ENCODE measurements around the gene ABLIM1.

The ABLIM1 gene

GRCh38 chr10:114412907-114413797 lies 244.9 kb downstream of the ABLIM1 start:
- no peak for DNase-seq (ENCODE audit: low read depth in 1 of 2, low spot score in 1 of 2)

GRCh38 chr10:114408968-114409444 lies 249.1 kb downstream of the ABLIM1 start:
- no peak for DNase-seq (ENCODE audit: low read depth in 1 of 2, low spot score in 1 of 2)

GRCh38 chr10:114408112-114408967 lies 249.7 kb downstream of the ABLIM1 start:
- no peak for DNase-seq (ENCODE audit: low read depth in 1 of 2, low spot score in 1 of 2)

GRCh38 chr10:114406455-114406854 lies 251.6 kb downstream of the ABLIM1 start:
- no peak for DNase-seq (ENCODE audit: low read depth in 1 of 2, low spot score in 1 of 2)

GRCh38 chr10:114405011-114405350 lies 253.1 kb downstream of the ABLIM1 start:
- no peak for DNase-seq (ENCODE audit: low read depth in 1 of 2, low spot score in 1 of 2)

- DNase-seq (ENCODE audit: low read depth in 1 of 2, low spot score in 1 of 2) = no peak
These were observed 253.7 kb downstream of the ABLIM1 start, which contains the start of gene AFAP1L2 for GRCh38 chr10:114404171-114405010. Gene AFAP1L2, minus strand, starts transcription at chr10:114404502. Its CDS starts 47 bp downstream, at chr10:114404455.

GRCh38 chr10:114403541-114404161 lies 254.4 kb downstream of the ABLIM1 start:
- DNase-seq (ENCODE audit: low read depth in 1 of 2, low spot score in 1 of 2) = no peak

GRCh38 chr10:114402871-114403540 lies 255.1 kb downstream of the ABLIM1 start:
- no peak for DNase-seq (ENCODE audit: low read depth in 1 of 2, low spot score in 1 of 2)

GRCh38 chr10:114402233-114402632 lies 255.8 kb downstream of the ABLIM1 start:
- DNase-seq (ENCODE audit: low read depth in 1 of 2, low spot score in 1 of 2) = no peak

- DNase-seq (ENCODE audit: low read depth in 1 of 2, low spot score in 1 of 2) = no peak
These were observed 256.8 kb downstream of the ABLIM1 start for GRCh38 chr10:114401195-114401791.

- no peak for DNase-seq (ENCODE audit: low read depth in 1 of 2, low spot score in 1 of 2)
These were observed 258.0 kb downstream of the ABLIM1 start for GRCh38 chr10:114400091-114400490.

GRCh38 chr10:114399576-114399975 lies 258.5 kb downstream of the ABLIM1 start:
- no peak for DNase-seq (ENCODE audit: low read depth in 1 of 2, low spot score in 1 of 2)

- DNase-seq (ENCODE audit: low read depth in 1 of 2, low spot score in 1 of 2) = no peak
These were observed 259.3 kb downstream of the ABLIM1 start for GRCh38 chr10:114398587-114399331.

- no peak for DNase-seq (ENCODE audit: low read depth in 1 of 2, low spot score in 1 of 2)
These were observed 260.4 kb downstream of the ABLIM1 start for GRCh38 chr10:114397651-114398145.

- no peak for DNase-seq (ENCODE audit: low read depth in 1 of 2, low spot score in 1 of 2)
These were observed 261.6 kb downstream of the ABLIM1 start for GRCh38 chr10:114396464-114396863.

- DNase-seq (ENCODE audit: low read depth in 1 of 2, low spot score in 1 of 2) = no peak
These were observed 262.6 kb downstream of the ABLIM1 start for GRCh38 chr10:114395366-114396022.

- DNase-seq (ENCODE audit: low read depth in 1 of 2, low spot score in 1 of 2) = no peak
These were observed 263.5 kb downstream of the ABLIM1 start for GRCh38 chr10:114394531-114394930.

GRCh38 chr10:114393886-114394285 lies 264.2 kb downstream of the ABLIM1 start:
- DNase-seq (ENCODE audit: low read depth in 1 of 2, low spot score in 1 of 2) = no peak

All from stimulated activated CD4-positive, alpha-beta T cell treated with anti-CD3 and anti-CD28 coated beads, Interleukin-15, amount 100 ng/mL, for 1 hour (primary cell).